NCI-H510A treated with DMSO at 0.1 percent for 48 hours (cell line): ENCODE data around the gene SRGAP3.

ENCODE experiments used
- DNase-seq: peaks from one replicate; lab custom pipeline; 2025; lab: John Stamatoyannopoulos, UW

SRGAP3 gene

GRCh38 chr3:9253327-9253726 is 3.9 kb upstream of the SRGAP3 start:
- no peak for DNase-seq

- no peak for DNase-seq
These were observed 1.8 kb upstream of the SRGAP3 start for GRCh38 chr3:9251055-9251786.

GRCh38 chr3:9250236-9250635 is 790 bp upstream of the SRGAP3 start:
- DNase-seq = no peak

- peak; percentile 49 for DNase-seq
These were observed 749 bp downstream of the SRGAP3 start for GRCh38 chr3:9248522-9249271.

GRCh38 chr3:9247941-9248521 is 1.4 kb downstream of the SRGAP3 start:
- DNase-seq = no peak

GRCh38 chr3:9247361-9247940 is 2.0 kb downstream of the SRGAP3 start:
- no peak for DNase-seq

- DNase-seq = no peak
These were observed 3.3 kb downstream of the SRGAP3 start for GRCh38 chr3:9246189-9246588.

GRCh38 chr3:9244495-9245183 is 4.8 kb downstream of the SRGAP3 start:
- no peak for DNase-seq

GRCh38 chr3:9241956-9242355 is 7.5 kb downstream of the SRGAP3 start:
- no peak for DNase-seq

- DNase-seq = no peak
These were observed 9.8 kb downstream of the SRGAP3 start for GRCh38 chr3:9239680-9240079.

- no peak for DNase-seq
These were observed 10.6 kb downstream of the SRGAP3 start for GRCh38 chr3:9238721-9239295.

GRCh38 chr3:9238276-9238675 is 11.2 kb downstream of the SRGAP3 start:
- no peak for DNase-seq

- no peak for DNase-seq
These were observed 15.4 kb downstream of the SRGAP3 start for GRCh38 chr3:9233814-9234600.

GRCh38 chr3:9233101-9233500 is 16.3 kb downstream of the SRGAP3 start:
- no peak for DNase-seq

- DNase-seq = no peak
These were observed 17.5 kb downstream of the SRGAP3 start for GRCh38 chr3:9231937-9232336.

GRCh38 chr3:9231471-9231870 is 18.0 kb downstream of the SRGAP3 start:
- no peak for DNase-seq

- no peak for DNase-seq
These were observed 18.4 kb downstream of the SRGAP3 start for GRCh38 chr3:9231006-9231405.

- no peak for DNase-seq
These were observed 18.9 kb downstream of the SRGAP3 start for GRCh38 chr3:9230596-9230995.

GRCh38 chr3:9229879-9230278 is 19.6 kb downstream of the SRGAP3 start:
- no peak for DNase-seq

GRCh38 chr3:9229325-9229724 is 20.1 kb downstream of the SRGAP3 start:
- no peak for DNase-seq

- no peak for DNase-seq
These were observed 23.1 kb downstream of the SRGAP3 start for GRCh38 chr3:9226326-9226725.
